MM.1S (cell line): ENCODE results near the gene SLC35G1.

Experiments
- EZH2 ChIP-seq: fragments of 300-600 bp; sonication (generic); optimal IDR thresholded peaks from 2 replicates; pipeline ENCODE3; 2017; ENCODE audit warnings: low read depth, mild to moderate bottlenecking, antibody characterized with exemption, low read length, mixed read lengths
- TF ChIP-seq, protein P1 (sequence below): fragments of 300-600 bp; sonication (generic); IDR thresholded peaks from 2 replicates; pipeline ENCODE4 v1.5.1; 2016; ENCODE audit warnings: antibody characterized with exemption, low read length, mixed read lengths

DNA sequence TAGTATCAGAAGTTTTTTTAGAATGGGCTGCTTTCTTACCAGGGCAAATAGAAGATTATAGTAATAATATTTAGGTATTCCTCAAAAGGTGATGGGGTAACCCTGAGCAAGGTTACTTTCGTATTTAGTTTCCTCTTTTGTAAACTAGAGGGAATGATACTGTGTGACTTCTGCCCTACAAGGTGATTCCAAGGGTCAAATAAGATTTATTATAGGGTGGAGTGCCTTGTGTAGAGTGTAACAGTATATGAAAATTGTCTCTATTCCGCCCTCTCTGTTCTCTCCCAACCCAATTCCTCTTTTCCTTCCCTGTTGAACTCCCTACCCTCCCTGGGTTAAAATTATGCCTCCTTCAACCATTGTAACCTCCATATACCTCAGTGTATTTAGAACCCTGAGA lies 5.3 kb downstream of the SLC35G1 start:
- TF ChIP-seq, protein P1, sequence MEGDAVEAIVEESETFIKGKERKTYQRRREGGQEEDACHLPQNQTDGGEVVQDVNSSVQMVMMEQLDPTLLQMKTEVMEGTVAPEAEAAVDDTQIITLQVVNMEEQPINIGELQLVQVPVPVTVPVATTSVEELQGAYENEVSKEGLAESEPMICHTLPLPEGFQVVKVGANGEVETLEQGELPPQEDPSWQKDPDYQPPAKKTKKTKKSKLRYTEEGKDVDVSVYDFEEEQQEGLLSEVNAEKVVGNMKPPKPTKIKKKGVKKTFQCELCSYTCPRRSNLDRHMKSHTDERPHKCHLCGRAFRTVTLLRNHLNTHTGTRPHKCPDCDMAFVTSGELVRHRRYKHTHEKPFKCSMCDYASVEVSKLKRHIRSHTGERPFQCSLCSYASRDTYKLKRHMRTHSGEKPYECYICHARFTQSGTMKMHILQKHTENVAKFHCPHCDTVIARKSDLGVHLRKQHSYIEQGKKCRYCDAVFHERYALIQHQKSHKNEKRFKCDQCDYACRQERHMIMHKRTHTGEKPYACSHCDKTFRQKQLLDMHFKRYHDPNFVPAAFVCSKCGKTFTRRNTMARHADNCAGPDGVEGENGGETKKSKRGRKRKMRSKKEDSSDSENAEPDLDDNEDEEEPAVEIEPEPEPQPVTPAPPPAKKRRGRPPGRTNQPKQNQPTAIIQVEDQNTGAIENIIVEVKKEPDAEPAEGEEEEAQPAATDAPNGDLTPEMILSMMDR = no peak
- no peak for TF ChIP-seq EZH2
